Measurements from ENCODE around the gene LSAMP. TPM values are rescaled to one million over a fixed set of nuclear protein-coding genes. Genes with fewer than 3 reads are reported as not detected.

Gene LSAMP
- total RNA-seq, 1 experiment from 2014 or later: 5.7 TPM

- ATAC-seq: no peak
- TF ChIP-seq STAT6 (CRISPR knock-in tag; conservative IDR thresholded peaks at IDR 0.05; ENCODE audit: low read depth): no peak
- TF ChIP-seq CREB1 (CRISPR knock-in tag; IDR thresholded peaks at IDR 0.05): no peak
- no peak for TF ChIP-seq ZNF532 (CRISPR knock-in tag; IDR thresholded peaks at IDR 0.05; ENCODE audit: borderline replicate concordance)
- no peak for TF ChIP-seq E2F1 (CRISPR knock-in tag; IDR thresholded peaks at IDR 0.05)
- H3K4me1 Mint-ChIP-seq: peaks cover 7% of the 10 kb centered on the region; the same call in 1 of the 2 replicates
- ChIA-PET CTCF (no interaction called here), POLR2A (no interaction called here)
- no peak overlapping the region for H3K27ac Mint-ChIP-seq
- no peak overlapping the region for H3K4me3 Mint-ChIP-seq
- H3K36me3 Mint-ChIP-seq: no peaks in the 10 kb centered on the region
- peaks cover 9% of the 10 kb centered on the region for H3K9me3 Mint-ChIP-seq
- DNase-seq (ENCODE audit: low spot score): no peak
- H3K27me3 Mint-ChIP-seq (ENCODE audit: low read depth): no peaks in the 10 kb centered on the region
Observed at GRCh38 chr3:116078561-116078960, 366.7 kb downstream of the LSAMP start.

- POLR2A ChIA-PET: no interaction called here
- H3K4me1 Mint-ChIP-seq: peaks cover 9% of the 10 kb centered on the region; the same call in 1 of the 2 replicates
- peaks cover 7% of the 10 kb centered on the region for H3K9me3 Mint-ChIP-seq
- no peak for TF ChIP-seq ATF3 (CRISPR knock-in tag; conservative IDR thresholded peaks at IDR 0.05)
- TF ChIP-seq KAT7 (CRISPR knock-in tag; IDR thresholded peaks at IDR 0.05; ENCODE audit: borderline replicate concordance): no peak
- TF ChIP-seq AR (CRISPR knock-in tag; IDR thresholded peaks at IDR 0.05): no peak
- no peak overlapping the region for H3K27ac Mint-ChIP-seq
- CTCF ChIA-PET: no interaction called here
- H3K27me3 Mint-ChIP-seq (ENCODE audit: low read depth): no peaks in the 10 kb centered on the region
- DNase-seq (ENCODE audit: low spot score) (no peak), ATAC-seq (no peak)
- no peak overlapping the region for H3K4me3 Mint-ChIP-seq
- no peaks in the 10 kb centered on the region for H3K36me3 Mint-ChIP-seq
Observed at GRCh38 chr3:116077557-116077956, 367.7 kb downstream of the LSAMP start.

GRCh38 chr3:116077059-116077458 lies 368.2 kb downstream of the LSAMP start:
- POLR2A ChIA-PET: no interaction called here
- no peaks in the 10 kb centered on the region for H3K27me3 Mint-ChIP-seq (ENCODE audit: low read depth)
- DNase-seq (ENCODE audit: low spot score) (no peak), ATAC-seq (no peak)
- H3K4me3 Mint-ChIP-seq: no peak overlapping the region
- H3K36me3 Mint-ChIP-seq: no peaks in the 10 kb centered on the region
- H3K4me1 Mint-ChIP-seq: peaks cover 9% of the 10 kb centered on the region; the same call in 1 of the 2 replicates
- H3K27ac Mint-ChIP-seq: no peak overlapping the region
- CTCF ChIA-PET: no interaction called here
- H3K9me3 Mint-ChIP-seq: 0 out of 2 replicates have a peak, but pooled peaks cover 3% of the 10 kb centered on the region
- TF ChIP-seq FOXP4 (CRISPR knock-in tag; IDR thresholded peaks at IDR 0.05) (no peak), EMX1 (CRISPR knock-in tag; IDR thresholded peaks at IDR 0.05) (no peak), ZNF219 (CRISPR knock-in tag; IDR thresholded peaks at IDR 0.05; ENCODE audit: borderline replicate concordance) (no peak), USF1 (CRISPR knock-in tag; IDR thresholded peaks at IDR 0.05) (no peak), ZNF263 (CRISPR knock-in tag; IDR thresholded peaks at IDR 0.05; ENCODE audit: low read depth) (no peak), STAT6 (CRISPR knock-in tag; conservative IDR thresholded peaks at IDR 0.05; ENCODE audit: low read depth) (no peak), PRRX2 (CRISPR knock-in tag; IDR thresholded peaks at IDR 0.05) (no peak)
